ENCODE data around the gene GRIP2.

The GRIP2 gene

GRCh38 chr3:14477311-14477935 is 62.7 kb downstream of the GRIP2 start:
- Histone ChIP-seq H3K4me1 (ENCODE audit: insufficient read depth, insufficient read length) (peaks cover 43% of the 10 kb centered on the region), H3K27me3 (ENCODE audit: insufficient read depth, insufficient read length) (no peaks in the 10 kb centered on the region), H3K9me3 (ENCODE audit: insufficient read depth, low read length) (no peaks in the 10 kb centered on the region), H3K4me3 (ENCODE audit: insufficient read length, low read depth) (no peak overlapping the region), H3K36me3 (ENCODE audit: insufficient read depth, insufficient read length, low read length) (peaks cover 94% of the 10 kb centered on the region), H3K9ac (ENCODE audit: insufficient read length, low read depth) (no peak overlapping the region)
- DNase-seq (ENCODE audit: low read depth, low spot score): no peak
- no peak for TF ChIP-seq YY1 (IDR thresholded peaks at IDR 0.05; ENCODE audit: insufficient read depth, insufficient read length)
- TF ChIP-seq SUZ12 (IDR thresholded peaks at IDR 0.05; ENCODE audit: extremely low read depth, insufficient read depth, insufficient read length): no peak
- no peak for TF ChIP-seq ZNF274 (IDR thresholded peaks at IDR 0.05; ENCODE audit: low read depth, low read length)

DNA sequence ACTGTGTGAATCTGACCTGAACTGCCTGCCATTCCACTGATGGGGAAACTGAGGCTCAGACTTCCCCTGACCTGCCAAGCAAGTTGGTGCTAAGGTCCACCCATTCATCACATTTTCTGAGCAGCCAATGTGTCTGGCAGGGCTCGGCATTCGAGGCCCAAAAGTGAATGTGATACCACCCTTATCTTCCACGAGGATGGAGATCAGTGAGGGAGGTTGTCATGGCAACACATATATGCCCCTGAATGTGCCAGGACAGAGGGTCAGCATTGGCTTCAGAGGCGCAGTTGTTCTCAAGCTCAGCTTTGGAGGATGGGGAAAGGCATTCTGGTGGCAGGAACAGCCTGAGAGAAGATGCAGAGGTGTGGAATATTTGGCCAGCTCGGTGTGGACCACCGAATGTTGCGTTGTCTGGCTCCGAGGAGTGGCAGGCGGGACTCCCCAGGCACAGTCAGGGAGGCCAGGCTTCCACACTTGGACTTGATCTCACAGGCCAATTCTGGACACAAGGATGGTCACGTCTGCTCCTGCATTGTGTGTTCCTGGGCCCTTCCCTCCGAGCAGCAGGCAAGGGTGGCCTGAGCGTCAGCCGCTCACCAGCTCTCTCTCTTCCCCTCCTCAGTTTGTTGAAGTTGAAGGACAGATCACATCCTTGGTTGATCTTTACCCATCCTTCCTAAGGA is 63.4 kb downstream of the GRIP2 start:
- Histone ChIP-seq H3K36me3 (ENCODE audit: insufficient read depth, insufficient read length, low read length) (peaks cover 94% of the 10 kb centered on the region), H3K4me1 (ENCODE audit: insufficient read depth, insufficient read length) (peaks cover 44% of the 10 kb centered on the region), H3K9me3 (ENCODE audit: insufficient read depth, low read length) (no peaks in the 10 kb centered on the region), H3K27me3 (ENCODE audit: insufficient read depth, insufficient read length) (no peaks in the 10 kb centered on the region), H3K9ac (ENCODE audit: insufficient read length, low read depth) (no peak overlapping the region), H3K4me3 (ENCODE audit: insufficient read length, low read depth) (no peak overlapping the region)
- no peak for DNase-seq (ENCODE audit: low read depth, low spot score)
- TF ChIP-seq ZNF274 (IDR thresholded peaks at IDR 0.05; ENCODE audit: low read depth, low read length) (no peak), YY1 (IDR thresholded peaks at IDR 0.05; ENCODE audit: insufficient read depth, insufficient read length) (no peak), SUZ12 (IDR thresholded peaks at IDR 0.05; ENCODE audit: extremely low read depth, insufficient read depth, insufficient read length) (no peak)

DNA sequence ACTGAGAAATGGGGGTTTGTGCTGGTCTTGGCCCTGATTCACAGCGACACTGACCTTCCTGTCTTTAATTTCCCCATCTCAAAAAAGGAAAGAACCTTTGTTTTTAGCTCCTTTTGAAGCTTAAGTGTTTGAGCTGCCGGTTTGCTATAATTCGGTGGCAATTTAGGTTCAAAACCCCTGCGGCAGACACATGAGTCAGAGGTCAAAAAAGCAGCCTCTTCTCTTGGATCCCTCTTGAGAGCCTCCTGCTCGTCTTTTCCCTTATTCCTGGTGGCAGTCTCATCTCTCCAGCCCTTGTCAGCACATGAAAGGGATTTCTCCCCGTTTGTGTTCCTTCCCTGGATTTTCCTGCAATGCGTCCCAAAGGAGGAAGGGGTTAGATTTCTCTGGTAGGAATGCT is 64.5 kb downstream of the GRIP2 start:
- H3K27me3 ChIP-seq (ENCODE audit: insufficient read depth, insufficient read length): no peaks in the 10 kb centered on the region
- H3K36me3 ChIP-seq (ENCODE audit: insufficient read depth, insufficient read length, low read length): peaks cover 93% of the 10 kb centered on the region
- H3K4me1 ChIP-seq (ENCODE audit: insufficient read depth, insufficient read length): peaks cover 39% of the 10 kb centered on the region
- no peak for TF ChIP-seq YY1 (IDR thresholded peaks at IDR 0.05; ENCODE audit: insufficient read depth, insufficient read length)
- TF ChIP-seq ZNF274 (IDR thresholded peaks at IDR 0.05; ENCODE audit: low read depth, low read length): no peak
- TF ChIP-seq SUZ12 (IDR thresholded peaks at IDR 0.05; ENCODE audit: extremely low read depth, insufficient read depth, insufficient read length): no peak
- H3K4me3 ChIP-seq (ENCODE audit: insufficient read length, low read depth): no peak overlapping the region
- no peak for DNase-seq (ENCODE audit: low read depth, low spot score)
- H3K9ac ChIP-seq (ENCODE audit: insufficient read length, low read depth): no peak overlapping the region
- H3K9me3 ChIP-seq (ENCODE audit: insufficient read depth, low read length): no peaks in the 10 kb centered on the region

DNA sequence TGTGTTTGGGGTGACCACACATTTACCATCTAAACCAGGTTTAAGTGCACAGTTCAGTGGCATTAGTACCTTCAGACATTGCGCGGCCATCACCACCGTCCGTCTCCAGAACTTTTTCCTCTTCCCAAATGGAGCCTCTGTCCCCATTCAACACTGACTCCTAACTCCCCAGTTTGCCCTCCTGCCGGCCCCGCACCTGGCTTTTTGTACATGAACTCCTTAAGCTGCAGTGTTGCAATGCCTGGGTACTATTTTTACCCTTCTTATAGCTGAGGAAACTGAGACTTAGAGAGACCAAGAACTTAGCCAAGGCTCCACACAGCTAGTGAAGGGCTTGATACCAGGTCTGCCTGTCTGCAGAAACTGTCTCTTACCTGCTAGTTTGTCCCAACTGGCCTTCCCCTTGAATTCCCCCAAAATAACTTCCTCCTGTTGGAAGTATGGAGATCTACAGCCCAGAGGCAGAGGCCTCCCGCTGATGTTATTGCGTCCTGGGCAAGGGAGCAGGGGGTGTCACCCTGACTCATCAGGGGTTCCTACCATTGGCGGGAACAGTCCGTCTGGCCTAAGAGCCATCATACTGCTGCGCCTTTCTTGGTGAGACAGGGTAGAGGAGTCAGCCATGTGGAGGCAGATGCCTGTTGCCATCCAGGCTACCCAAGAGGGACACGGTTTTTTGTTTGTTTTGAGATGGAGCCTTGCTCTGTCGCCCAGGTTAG is 65.6 kb downstream of the GRIP2 start:
- H3K9me3 ChIP-seq (ENCODE audit: insufficient read depth, low read length): no peaks in the 10 kb centered on the region
- peaks cover 31% of the 10 kb centered on the region for H3K4me1 ChIP-seq (ENCODE audit: insufficient read depth, insufficient read length)
- DNase-seq (ENCODE audit: low read depth, low spot score): no peak
- H3K27me3 ChIP-seq (ENCODE audit: insufficient read depth, insufficient read length): no peaks in the 10 kb centered on the region
- no peak overlapping the region for H3K9ac ChIP-seq (ENCODE audit: insufficient read length, low read depth)
- no peak overlapping the region for H3K4me3 ChIP-seq (ENCODE audit: insufficient read length, low read depth)
- peaks cover 92% of the 10 kb centered on the region for H3K36me3 ChIP-seq (ENCODE audit: insufficient read depth, insufficient read length, low read length)
- TF ChIP-seq YY1 (IDR thresholded peaks at IDR 0.05; ENCODE audit: insufficient read depth, insufficient read length) (no peak), ZNF274 (IDR thresholded peaks at IDR 0.05; ENCODE audit: low read depth, low read length) (no peak)

DNA sequence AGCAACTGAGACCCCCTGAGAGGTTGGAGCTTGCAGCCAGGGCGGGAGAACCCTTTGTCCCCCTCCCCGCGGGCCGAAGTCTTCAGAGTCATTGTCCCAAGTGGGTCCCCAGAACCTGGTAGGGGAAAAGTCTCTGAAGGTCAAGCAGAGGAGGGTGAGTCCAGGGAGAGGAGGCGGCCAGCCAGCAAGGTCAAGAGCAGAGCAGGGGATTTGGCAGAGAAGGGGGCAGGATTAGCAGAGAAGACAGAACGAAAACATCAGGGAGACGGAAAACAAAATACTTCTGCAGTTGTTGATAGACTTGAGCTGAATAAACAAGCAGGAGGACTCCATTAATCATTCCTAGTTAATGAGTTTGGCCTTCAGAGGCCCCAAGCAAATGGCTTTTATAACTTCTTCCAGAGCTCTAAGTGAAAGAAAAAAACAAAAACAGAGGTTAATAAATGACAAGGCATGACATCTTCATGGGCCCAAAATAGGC is 66.7 kb downstream of the GRIP2 start:
- Histone ChIP-seq H3K36me3 (ENCODE audit: insufficient read depth, insufficient read length, low read length) (peaks cover 92% of the 10 kb centered on the region), H3K9ac (ENCODE audit: insufficient read length, low read depth) (no peak overlapping the region), H3K4me3 (ENCODE audit: insufficient read length, low read depth) (no peak overlapping the region), H3K9me3 (ENCODE audit: insufficient read depth, low read length) (no peaks in the 10 kb centered on the region), H3K4me1 (ENCODE audit: insufficient read depth, insufficient read length) (peaks cover 32% of the 10 kb centered on the region), H3K27me3 (ENCODE audit: insufficient read depth, insufficient read length) (no peaks in the 10 kb centered on the region)
- no peak for TF ChIP-seq SUZ12 (IDR thresholded peaks at IDR 0.05; ENCODE audit: extremely low read depth, insufficient read depth, insufficient read length)
- TF ChIP-seq ZNF274 (IDR thresholded peaks at IDR 0.05; ENCODE audit: low read depth, low read length): no peak
- TF ChIP-seq YY1 (IDR thresholded peaks at IDR 0.05; ENCODE audit: insufficient read depth, insufficient read length): no peak
- no peak for DNase-seq (ENCODE audit: low read depth, low spot score)

DNA sequence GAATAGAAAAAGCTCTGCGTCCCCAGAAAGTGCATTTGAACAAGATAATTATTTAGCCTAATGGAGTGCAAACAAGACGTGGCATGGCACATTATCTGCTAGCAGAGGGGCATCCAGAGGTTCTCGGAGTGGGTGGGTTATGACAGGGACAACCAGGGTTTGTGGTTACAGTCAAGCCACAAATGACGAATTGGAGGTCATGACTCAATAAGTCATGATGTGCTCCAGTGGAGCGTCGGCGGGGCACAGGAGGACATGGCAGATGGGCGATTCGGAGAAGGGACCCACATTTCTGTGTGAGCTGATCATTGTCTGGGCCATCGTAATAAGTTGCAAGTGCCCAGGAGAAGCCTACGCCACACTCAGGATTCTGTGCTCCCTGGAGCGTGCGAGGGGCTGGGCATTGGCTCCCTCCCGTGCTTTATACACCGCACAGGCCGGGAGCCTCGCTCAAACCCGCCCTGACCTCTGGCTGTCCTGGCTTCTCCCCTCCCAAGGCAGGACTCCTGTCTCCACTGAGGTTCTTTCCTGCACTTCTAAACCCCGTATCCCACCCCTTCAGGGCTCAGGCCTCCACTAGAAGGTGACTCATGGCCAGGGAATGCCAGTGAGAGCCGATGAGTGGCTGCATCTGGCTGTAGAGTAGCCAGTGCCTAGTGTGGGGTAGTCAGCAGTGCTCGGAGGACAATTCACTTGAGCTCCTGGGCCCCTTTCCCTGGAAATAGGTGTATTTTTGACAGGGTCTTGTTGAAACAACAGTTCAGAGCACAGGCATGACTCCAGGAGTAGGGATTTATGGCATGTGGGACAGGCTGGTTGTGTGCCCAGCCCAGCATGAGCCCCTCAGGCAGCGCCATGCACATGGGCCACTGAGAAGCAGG is 67.4 kb downstream of the GRIP2 start:
- no peak for TF ChIP-seq ZNF274 (IDR thresholded peaks at IDR 0.05; ENCODE audit: low read depth, low read length)
- DNase-seq (ENCODE audit: low read depth, low spot score): peak; percentile 63
- Histone ChIP-seq H3K9me3 (ENCODE audit: insufficient read depth, low read length) (no peaks in the 10 kb centered on the region), H3K27me3 (ENCODE audit: insufficient read depth, insufficient read length) (no peaks in the 10 kb centered on the region), H3K36me3 (ENCODE audit: insufficient read depth, insufficient read length, low read length) (peaks cover 90% of the 10 kb centered on the region), H3K9ac (ENCODE audit: insufficient read length, low read depth) (peak overlapping the region; percentile 12), H3K4me3 (ENCODE audit: insufficient read length, low read depth) (no peak overlapping the region), H3K4me1 (ENCODE audit: insufficient read depth, insufficient read length) (peaks cover 33% of the 10 kb centered on the region)
